ENCODE results near the gene MYD88.
"Not testable (repeated sequence)": the region's sequence is repeated elsewhere in the genome, so short reads cannot be mapped to it uniquely, and the experiment has no call there.

The MYD88 gene

GRCh38 chr3:38142959-38143358 is 4.5 kb downstream of the MYD88 start:
- no peak for DNase-seq (ENCODE audit: low read depth, low spot score)

GRCh38 chr3:38143511-38143910 is 5.0 kb downstream of the MYD88 start:
- no peak for DNase-seq (ENCODE audit: low read depth, low spot score)

GRCh38 chr3:38146504-38146903 is 8.0 kb downstream of the MYD88 start:
- no peak for DNase-seq (ENCODE audit: low read depth, low spot score)

GRCh38 chr3:38147421-38147820 is 9.0 kb downstream of the MYD88 start:
- DNase-seq (ENCODE audit: low read depth, low spot score), result no peak

DNA sequence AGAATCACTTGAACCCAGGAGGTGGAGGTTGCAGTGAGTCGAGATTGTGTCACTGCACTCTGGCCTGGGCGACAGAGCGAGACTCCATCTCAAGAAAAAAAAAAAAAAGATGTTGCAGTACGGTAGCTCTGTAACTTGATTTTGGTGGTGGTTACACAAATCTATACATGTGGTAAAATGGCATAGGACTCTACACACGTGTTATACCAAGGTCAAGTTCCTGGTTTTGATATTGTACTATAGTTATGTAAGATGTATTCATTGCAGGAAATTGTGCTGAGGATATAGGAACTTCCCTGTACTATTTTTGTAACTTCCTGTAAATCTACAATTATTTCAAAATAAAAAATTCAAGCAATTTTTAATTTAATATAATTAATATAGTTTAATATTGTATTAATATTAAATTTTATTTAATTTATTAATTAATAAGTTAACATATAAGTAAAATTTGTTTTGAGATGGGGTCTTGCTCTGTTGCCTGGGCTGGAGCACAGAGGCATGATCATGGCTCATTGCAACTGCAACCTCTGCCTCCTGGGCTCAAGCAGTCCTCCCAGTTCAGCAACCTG is 9.9 kb downstream of the MYD88 start:
- no peak for DNase-seq (ENCODE audit: low read depth, low spot score)

DNA sequence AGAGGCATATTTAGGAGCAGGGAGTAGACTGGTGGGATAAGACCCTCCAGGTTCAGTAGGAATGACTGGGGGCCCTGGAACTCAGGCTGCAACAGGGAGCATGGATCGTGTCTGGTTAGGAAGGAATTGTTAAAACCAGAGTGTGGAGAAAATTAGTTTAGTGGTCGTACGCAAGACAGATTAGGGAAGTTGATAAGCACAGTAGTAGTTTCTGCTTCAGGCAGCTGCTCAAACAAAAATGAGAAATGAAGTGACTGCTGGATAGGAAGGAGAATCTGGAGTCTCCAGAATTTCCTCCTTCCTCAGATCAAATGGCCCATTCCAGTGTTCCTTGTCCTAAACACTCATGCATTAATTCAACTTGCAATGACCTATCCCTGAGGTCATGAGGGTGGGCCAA is 11.2 kb downstream of the MYD88 start:
- no peak for DNase-seq (ENCODE audit: low read depth, low spot score)

DNA sequence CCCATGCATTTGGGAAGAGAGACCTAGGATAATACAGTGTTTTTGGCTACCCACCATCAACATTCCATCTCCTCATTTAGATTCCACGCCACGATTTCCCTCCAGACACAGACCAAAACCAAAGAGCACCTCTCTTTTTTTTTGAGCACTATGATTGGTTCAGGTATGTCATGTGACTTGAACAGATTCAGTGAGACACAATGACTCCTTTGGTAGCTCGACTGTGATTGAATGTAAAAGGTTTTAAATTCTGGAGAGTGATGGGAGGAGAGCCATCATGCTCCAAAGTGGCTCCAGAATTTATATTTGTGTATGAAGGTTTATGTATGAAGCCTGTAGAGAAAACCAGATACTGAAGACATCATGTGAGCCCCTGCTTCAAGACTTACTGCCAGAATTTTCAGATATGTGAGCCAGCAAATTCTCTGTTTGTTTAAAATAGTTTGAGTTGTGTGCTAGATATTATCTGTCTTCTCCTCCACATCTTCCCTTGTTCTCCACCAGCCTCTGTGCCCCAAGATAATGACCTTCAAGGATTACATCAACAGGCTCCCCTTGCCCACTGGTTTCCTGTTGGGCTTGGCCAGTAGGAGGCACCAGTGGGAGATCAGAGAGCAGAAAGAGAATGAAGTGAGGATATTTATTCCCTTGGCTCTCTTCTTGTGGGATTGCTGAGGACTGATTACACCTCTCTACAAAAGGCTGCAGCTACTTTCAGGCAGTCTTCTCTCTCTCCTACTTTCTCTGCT is 12.5 kb downstream of the MYD88 start:
- DNase-seq (ENCODE audit: low read depth, low spot score), result no peak

DNA sequence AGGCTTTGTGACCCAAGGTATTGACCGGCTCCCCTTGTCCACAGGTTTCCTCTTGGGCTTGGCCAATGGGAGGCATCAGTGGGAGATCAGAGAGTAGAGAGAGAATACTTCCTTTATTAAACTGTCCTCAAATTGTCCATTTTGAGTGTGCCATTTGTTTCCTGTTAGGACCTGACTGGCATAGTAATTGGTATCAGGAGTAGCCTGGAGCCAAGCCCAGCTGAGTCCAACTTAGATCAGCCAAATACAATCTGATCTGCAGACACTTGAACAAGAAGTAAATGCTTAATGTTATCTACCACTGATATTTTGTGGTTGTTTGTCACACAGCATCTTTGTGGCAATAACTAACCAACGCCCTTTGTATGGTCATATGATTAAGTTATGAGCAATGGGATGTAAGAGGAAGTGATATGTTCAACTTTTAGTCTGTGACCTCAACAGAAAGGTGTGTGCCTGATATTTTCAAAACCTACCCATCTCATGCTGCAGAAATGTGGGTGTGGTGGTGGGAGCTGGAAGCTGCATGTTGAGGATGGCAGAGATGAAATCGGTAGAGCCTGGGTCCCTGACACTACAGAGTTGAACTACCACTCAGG is 13.3 kb downstream of the MYD88 start:
- DNase-seq (ENCODE audit: low read depth, low spot score), result peak; percentile 24

GRCh38 chr3:38152609-38153008 is 14.1 kb downstream of the MYD88 start:
- no peak for DNase-seq (ENCODE audit: low read depth, low spot score)

DNA sequence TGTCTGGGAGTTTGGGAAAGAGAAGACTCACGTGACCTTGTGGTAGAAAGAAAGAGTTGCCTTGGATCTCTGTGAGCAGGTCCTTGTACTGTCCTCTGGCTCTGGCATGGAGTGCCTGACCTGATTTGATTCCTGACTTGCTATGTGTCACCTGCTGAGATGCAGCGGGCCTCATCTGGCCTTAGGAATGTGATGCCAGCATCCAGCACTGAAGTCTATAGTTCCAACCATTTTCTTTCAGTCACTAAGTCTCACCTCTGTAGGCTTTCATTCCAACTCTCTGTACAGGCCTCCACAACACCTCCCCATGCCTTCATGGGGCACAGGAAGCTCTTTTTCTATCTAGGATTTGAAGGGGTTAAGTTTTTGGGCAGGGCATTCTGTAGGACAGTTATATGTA is 14.8 kb downstream of the MYD88 start:
- DNase-seq (ENCODE audit: low read depth, low spot score), result no peak

DNA sequence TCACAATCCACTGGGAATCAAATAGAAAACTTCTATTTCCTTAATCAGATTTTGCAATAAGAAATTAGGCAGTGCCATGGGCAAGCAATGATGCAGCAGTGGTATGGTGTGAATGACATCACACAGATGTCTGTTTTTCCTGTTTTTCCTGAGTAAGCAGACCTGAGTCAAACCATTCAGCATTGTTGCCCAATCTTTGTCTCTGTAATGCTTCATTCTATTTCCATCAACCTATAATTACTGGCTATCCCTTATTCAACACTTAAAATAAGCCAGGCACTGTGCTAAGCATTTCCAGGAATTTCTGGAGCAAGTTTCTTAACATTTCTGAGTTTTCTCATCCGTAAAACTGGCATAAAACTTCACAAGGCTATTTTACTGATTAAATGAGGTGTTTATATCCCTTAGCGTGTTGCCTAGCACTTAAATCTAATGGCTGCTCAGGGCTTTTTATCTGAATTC is 15.6 kb downstream of the MYD88 start:
- peak; percentile 40 for DNase-seq (ENCODE audit: low read depth, low spot score)

- DNase-seq (ENCODE audit: low read depth, low spot score), result no peak
These were observed 16.3 kb downstream of the MYD88 start for GRCh38 chr3:38154625-38155255.

- DNase-seq (ENCODE audit: low read depth, low spot score), result no peak
These were observed 17.4 kb downstream of the MYD88 start for GRCh38 chr3:38155825-38156224.

GRCh38 chr3:38157117-38157516 is 18.7 kb downstream of the MYD88 start:
- DNase-seq (ENCODE audit: low read depth, low spot score), result no peak

DNA sequence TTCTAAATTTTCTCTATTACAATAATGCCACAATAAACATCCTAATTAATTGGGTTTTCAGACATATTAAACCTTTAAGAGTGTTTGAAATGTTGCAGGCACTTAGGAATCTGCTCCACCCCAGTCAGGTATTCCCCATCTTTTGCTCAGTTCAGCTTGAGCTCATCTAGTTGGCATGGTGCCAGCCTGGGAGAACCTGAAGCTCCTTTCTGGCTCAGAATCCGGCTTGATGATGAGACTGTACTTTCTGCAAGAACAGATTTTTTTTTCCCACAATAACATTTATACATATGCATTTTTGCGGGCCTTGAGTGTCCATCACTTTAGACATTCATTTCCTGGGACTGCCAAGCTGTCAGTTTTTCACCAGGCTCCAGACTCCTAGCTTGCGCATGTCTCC is 19.1 kb downstream of the MYD88 start:
- no peak for DNase-seq (ENCODE audit: low read depth, low spot score)

DNA sequence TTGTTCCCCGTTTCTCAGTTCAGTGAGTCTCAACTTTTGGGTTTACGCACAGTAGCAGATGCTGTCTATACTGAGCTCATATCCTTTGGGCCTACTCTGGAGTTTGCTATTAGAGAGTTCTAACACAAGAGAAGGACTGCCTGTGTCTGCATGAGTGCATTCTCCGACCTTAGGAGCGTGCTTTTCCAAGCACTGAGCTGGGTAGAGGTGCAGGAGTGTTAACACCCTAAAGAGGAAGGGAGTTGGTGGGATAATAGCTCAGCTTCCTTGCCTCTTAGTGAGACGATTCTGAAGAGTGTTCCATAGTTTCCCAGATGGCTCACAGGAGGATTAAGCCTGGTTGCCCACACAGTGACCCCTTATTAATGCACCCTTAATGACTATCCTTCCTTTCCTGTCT is 20.0 kb downstream of the MYD88 start:
- DNase-seq (ENCODE audit: low read depth, low spot score), result no peak

DNA sequence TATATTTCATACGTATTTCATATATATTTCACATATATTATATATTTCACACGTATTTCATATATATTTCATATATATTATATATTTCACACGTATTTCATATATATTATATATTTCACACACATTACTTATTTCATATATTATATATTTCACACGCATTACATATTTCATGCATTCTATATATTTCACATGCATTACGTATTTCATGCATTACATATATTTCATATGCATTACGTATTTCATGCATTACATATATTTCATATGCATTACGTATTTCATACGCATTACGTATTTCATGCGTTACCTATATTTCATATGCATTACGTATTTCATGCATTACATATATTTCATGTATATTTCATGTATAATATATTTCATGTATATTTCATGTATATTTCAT is 22.2 kb downstream of the MYD88 start:
- not testable (repeated sequence) for DNase-seq (ENCODE audit: low read depth, low spot score)

GRCh38 chr3:38163117-38163840 is 24.8 kb downstream of the MYD88 start:
- DNase-seq (ENCODE audit: low read depth, low spot score), result no peak

DNA sequence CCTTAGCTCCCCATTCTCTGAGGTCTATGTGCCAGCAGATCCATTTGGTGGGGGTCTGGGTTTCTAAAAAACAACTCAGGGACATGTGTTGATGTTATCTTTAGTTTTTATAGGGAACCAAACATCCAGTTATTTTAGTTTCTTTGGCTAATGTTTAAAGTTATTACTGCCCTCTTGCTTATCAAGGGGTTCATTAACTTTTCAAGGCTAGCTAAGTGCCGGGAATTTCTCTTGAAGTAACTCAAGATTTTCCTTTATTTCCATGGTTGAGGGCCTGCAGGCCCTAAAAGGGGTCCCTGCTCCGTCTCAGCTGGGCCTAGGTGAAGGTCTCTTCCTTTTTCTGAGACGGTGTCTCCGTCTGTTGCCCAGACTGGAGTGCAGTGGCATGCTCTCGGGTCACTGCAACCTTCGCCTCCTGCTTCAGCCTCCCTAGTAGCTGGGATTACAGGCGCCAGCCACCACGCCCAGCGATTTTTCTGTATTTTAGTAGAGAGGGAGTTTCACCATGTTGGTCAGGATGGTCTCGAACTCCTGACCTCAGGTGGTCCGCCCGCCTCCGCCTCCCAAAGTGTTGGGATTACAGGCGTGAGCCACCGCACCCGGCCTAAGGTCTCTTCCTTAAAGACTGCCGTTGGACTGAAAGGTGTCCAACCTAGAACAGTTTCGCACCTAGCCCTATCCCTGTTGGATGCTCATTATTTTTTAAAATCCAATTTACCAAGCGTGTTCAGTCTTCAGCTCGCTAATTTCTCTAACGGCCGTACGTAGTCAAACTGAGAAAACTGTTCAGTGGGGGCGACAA is 25.6 kb downstream of the MYD88 start:
- DNase-seq (ENCODE audit: low read depth, low spot score), result no peak

GRCh38 chr3:38164643-38164951 is 26.1 kb downstream of the MYD88 start:
- DNase-seq (ENCODE audit: low read depth, low spot score), result no peak

Data from astrocyte of the hippocampus (primary cell).